Thoracic aorta (tissue), 2 donors: ENCODE results near the gene TCAIM. TPM values are rescaled to one million over a fixed set of nuclear protein-coding genes. Genes with fewer than 3 reads are reported as not detected.

Source experiments
- ATAC-seq: fragments of 150-250 bp; one replicate; pipeline ENCODE4 v1.8.0; 2017; ENCODE audit warnings: low read depth; ENCODE audit not compliant: insufficient number of reproducible peaks, low FRiP score
- DNase-seq: peaks from one replicate; pipeline ENCODE4 v3.0.0-alpha.2; 2020; ENCODE audit warnings: low spot score
- H3K27ac ChIP-seq, 2 donors: fragments of 200-600 bp; sonication (generic); 1 replicate in 1 of 2; 2 replicates in 1 of 2; pipeline ENCODE4 v1.5.1; 2016; ENCODE audit warnings: mild to moderate bottlenecking in 2 of 2, moderate library complexity in 2 of 2
- H3K27me3 ChIP-seq: fragments of 200-600 bp; sonication (generic); replicated peaks from 2 replicates; pipeline ENCODE4 v1.6.0; 2016; ENCODE audit warnings: mild to moderate bottlenecking; ENCODE audit not compliant: insufficient read depth
- H3K36me3 ChIP-seq: fragments of 200-600 bp; sonication (generic); one replicate; pipeline ENCODE4 v1.5.1; 2016
- H3K4me1 ChIP-seq, 2 donors: fragments of 200-600 bp; sonication (generic); 1 replicate in 1 of 2; 2 replicates in 1 of 2; pipeline versions ENCODE4 v1.5.1 to v1.6.0; 2016; ENCODE audit warnings: low read depth in 2 of 2, mild to moderate bottlenecking in 1 of 2; ENCODE audit not compliant: control insufficient read depth in 1 of 2
- H3K4me3 ChIP-seq: fragments of 200-600 bp; sonication (generic); 2 replicates; pipeline ENCODE4 v1.5.1; 2016; ENCODE audit warnings: mild to moderate bottlenecking
- H3K9me3 ChIP-seq: fragments of 200-600 bp; sonication (generic); 2 replicates; pipeline ENCODE4 v1.5.1; 2016
- total RNA-seq, 2 donors: library from RNA; depleted of rRNA; stranded (reverse); fragments of >200 nt; gene quantifications; one replicate each; pipeline versions ENCODE4 v1.1.0 to v1.2.3, GENCODE V29; 2016
- TF ChIP-seq, protein P1 (sequence below): fragments of 200-600 bp; sonication (generic); IDR thresholded peaks from one replicate; pipeline ENCODE4 v1.5.1; 2019; ENCODE audit warnings: antibody characterized with exemption

TCAIM gene
- total RNA-seq, 2 donors from 2014 or later, result 14.8 to 32.1 TPM

DNA sequence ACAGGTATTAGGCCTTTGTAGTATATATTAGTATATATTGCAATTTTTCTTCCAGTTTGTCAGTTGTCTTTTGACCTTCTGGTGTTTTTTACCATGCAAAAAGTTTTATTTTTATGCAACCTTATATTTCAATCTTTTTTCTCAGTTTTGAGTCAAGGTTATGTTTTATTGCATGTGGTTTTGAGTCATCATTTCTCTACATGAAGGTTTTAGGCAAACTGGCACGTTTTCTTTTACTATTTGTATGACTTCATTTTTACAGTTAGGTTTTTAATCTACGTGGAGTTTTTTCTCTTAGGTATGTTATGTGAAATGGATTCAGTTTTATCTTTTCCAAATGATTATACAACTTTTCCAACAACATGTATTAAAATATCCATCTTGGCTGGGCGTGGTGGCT lies 36.8 kb upstream of the TCAIM start:
- DNase-seq (no peak), ATAC-seq (no peak)
- no peaks in the 10 kb centered on the region for H3K36me3 ChIP-seq
- no peaks in the 10 kb centered on the region for H3K4me1 ChIP-seq
- TF ChIP-seq, protein P1, sequence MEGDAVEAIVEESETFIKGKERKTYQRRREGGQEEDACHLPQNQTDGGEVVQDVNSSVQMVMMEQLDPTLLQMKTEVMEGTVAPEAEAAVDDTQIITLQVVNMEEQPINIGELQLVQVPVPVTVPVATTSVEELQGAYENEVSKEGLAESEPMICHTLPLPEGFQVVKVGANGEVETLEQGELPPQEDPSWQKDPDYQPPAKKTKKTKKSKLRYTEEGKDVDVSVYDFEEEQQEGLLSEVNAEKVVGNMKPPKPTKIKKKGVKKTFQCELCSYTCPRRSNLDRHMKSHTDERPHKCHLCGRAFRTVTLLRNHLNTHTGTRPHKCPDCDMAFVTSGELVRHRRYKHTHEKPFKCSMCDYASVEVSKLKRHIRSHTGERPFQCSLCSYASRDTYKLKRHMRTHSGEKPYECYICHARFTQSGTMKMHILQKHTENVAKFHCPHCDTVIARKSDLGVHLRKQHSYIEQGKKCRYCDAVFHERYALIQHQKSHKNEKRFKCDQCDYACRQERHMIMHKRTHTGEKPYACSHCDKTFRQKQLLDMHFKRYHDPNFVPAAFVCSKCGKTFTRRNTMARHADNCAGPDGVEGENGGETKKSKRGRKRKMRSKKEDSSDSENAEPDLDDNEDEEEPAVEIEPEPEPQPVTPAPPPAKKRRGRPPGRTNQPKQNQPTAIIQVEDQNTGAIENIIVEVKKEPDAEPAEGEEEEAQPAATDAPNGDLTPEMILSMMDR, result no peak
- H3K27ac ChIP-seq, result no peak overlapping the region
- no peak overlapping the region for H3K4me3 ChIP-seq
- H3K27me3 ChIP-seq, result no peaks in the 10 kb centered on the region
- no peaks in the 10 kb centered on the region for H3K9me3 ChIP-seq

DNA sequence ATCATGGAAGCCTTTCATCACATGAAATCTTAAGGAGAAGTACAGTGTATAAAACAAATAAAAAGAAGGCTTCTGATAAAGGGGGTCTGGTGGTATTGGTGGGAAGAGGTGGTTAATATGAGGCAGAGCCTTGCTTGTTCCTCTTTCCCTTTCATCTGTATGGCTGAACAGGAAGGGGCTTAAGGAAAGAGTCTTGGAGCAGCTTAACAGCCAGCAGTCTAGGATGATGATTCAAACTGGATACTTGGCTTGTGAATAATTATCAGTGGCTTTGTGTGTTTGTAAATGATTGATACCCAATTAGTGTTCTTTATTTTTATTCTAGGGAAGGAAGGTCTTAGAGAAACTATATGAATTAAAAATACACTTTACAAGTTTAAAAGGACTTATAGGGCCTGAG lies 29.1 kb upstream of the TCAIM start:
- Histone ChIP-seq H3K27ac (no peak overlapping the region), H3K27me3 (no peaks in the 10 kb centered on the region), H3K9me3 (no peaks in the 10 kb centered on the region), H3K4me3 (no peak overlapping the region), H3K4me1 (no peaks in the 10 kb centered on the region), H3K36me3 (no peaks in the 10 kb centered on the region)
- TF ChIP-seq, protein P1, result no peak
- no peak for DNase-seq
- ATAC-seq, result no peak

DNA sequence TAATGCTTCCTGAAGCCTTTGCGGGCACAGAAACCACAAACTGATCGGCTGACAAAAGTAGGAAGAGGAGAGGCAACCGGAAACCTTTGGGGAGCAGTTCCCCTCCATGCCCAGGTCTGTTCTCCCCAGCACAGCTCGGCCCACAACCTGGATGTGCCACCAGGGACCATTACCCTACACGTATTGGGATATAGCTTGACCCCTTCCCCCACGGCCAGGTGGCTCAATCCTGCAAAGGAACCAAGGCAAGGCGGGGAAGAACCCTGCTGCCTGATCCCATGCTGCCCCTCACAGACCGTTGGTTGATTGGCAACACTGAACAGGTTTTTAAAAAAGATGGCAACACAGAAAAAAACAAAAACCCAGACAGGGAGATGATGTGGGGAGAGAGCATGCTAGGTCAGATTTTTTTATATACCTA lies 19.7 kb upstream of the TCAIM start:
- Histone ChIP-seq H3K27ac (no peak overlapping the region), H3K4me3 (no peak overlapping the region), H3K9me3 (no peaks in the 10 kb centered on the region), H3K4me1 (no peaks in the 10 kb centered on the region), H3K36me3 (no peaks in the 10 kb centered on the region), H3K27me3 (no peaks in the 10 kb centered on the region)
- TF ChIP-seq, protein P1, result no peak
- ATAC-seq, result no peak
- DNase-seq, result no peak

DNA sequence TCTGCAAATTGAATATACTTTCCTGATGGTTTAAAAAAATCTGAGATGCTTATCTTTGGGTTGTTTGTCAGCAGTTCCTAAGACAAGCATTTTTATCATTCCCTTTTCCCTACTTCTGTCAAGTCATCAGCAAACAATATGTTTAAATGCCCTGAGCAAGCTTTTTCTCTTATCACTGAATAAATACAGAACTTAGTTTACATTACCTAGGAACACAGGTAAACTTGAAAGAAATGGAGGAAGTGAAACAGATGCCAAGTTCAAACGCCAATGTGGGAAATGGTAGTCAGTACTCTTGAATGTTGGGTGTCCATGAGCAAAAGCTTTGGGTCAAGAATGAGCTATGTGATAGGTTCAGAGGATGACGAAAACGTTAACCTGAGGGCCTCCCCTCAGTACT lies 17.2 kb upstream of the TCAIM start:
- H3K27me3 ChIP-seq, result no peaks in the 10 kb centered on the region
- ATAC-seq (no peak), DNase-seq (no peak)
- H3K4me1 ChIP-seq, result no peaks in the 10 kb centered on the region
- H3K27ac ChIP-seq, result no peak overlapping the region
- H3K4me3 ChIP-seq, result no peak overlapping the region
- no peaks in the 10 kb centered on the region for H3K9me3 ChIP-seq
- TF ChIP-seq, protein P1, result no peak
- no peaks in the 10 kb centered on the region for H3K36me3 ChIP-seq

DNA sequence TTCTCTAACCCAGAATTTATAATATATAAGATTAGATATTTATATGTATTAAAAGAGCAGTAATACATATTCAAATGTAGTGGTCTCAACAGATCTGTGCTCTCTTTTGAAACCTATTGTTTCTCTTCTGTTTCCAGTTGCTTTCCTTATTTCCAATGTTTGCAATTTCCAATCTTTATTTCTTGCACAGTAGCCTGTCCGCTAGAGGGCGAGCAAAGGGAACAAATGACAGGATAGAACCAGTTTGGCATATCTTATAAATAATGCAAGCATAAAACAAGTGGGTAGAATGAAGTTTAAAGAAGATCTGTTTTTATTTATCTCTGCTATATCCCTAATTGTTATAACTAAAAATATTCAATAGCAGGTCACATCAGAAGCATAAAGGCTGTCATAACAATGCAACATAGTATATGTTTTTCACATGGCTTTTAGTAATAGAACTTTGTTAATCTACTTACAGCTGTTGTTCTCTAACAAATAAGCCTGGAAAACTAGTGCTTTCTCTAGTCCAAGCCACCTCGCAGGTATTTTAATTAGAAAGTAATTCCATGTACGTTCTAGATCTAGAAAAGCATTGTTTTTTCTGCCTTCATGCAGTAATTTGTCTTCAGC lies 15.1 kb upstream of the TCAIM start:
- ATAC-seq (no peak), DNase-seq (peak; percentile 34)
- TF ChIP-seq, protein P1, result peak; percentile 71
- Histone ChIP-seq H3K9me3 (no peaks in the 10 kb centered on the region), H3K36me3 (no peaks in the 10 kb centered on the region), H3K4me3 (no peak overlapping the region), H3K27ac (no peak overlapping the region), H3K27me3 (no peaks in the 10 kb centered on the region), H3K4me1 (no peaks in the 10 kb centered on the region)
